Measurements from ENCODE around the gene ARFGAP2. TPM values are rescaled to one million over a fixed set of nuclear protein-coding genes. Genes with fewer than 3 reads are reported as not detected.

The ARFGAP2 gene
- polyA plus RNA-seq, 1 donor from 2014 or later, result 213 TPM

DNA sequence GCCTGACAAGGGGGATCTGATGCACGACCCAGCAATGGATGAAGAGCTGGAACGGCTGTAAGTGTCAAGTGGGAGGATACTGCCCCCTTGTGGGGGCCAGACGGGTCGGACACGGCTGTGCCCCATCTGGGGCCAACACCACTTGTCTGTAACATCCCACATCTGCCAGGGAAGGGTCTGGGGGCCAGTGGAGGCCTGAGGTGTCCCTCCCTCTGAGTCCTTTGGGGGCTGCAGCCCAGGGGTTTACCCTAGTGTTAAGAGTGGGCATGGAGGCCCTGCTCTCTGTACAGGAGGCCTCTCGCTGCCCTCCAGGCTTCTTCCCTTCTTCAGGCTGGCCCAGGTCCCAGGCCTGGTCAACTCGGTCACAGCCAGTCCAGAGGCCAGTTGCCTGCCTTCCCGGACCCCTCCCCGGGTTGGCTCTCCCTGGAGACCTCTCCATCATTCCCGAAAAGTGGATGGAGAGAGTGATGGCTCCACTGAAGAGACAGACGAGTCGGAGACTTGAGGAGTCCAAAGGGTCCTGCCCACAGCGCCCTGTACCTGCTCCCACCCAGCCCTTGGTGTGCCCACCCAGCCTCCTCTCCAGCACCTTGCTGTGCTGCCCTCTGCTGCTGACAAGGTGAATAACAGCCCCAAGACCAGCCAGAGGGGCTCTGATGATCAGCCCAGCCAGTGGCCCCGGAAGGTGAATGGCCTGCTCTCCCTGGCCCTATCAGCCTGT is 15.4 kb downstream of the ARFGAP2 start:
- no peaks in the 10 kb centered on the region for H3K27me3 ChIP-seq (ENCODE audit: insufficient read depth, low read depth, low read length)
- no peak overlapping the region for H3K4me2 ChIP-seq (ENCODE audit: low read length)
- no peaks in the 10 kb centered on the region for H3K9me3 ChIP-seq (ENCODE audit: low read length)
- H2AFZ ChIP-seq (ENCODE audit: low read depth, low read length), result no peak overlapping the region
- H3K9me2 ChIP-seq (ENCODE audit: insufficient read depth, low read length), result no peaks in the 10 kb centered on the region
- H3K36me3 ChIP-seq (ENCODE audit: insufficient read depth, low read length), result no peaks in the 10 kb centered on the region
- no peaks in the 10 kb centered on the region for H4K20me1 ChIP-seq (ENCODE audit: insufficient read depth)
- no peak overlapping the region for H3K27ac ChIP-seq (ENCODE audit: low read length)
- no peaks in the 10 kb centered on the region for H3F3A ChIP-seq (ENCODE audit: insufficient read depth, low read length, poor library complexity, severe bottlenecking)
- no peak overlapping the region for H3K9ac ChIP-seq (ENCODE audit: low read length)
- no peak overlapping the region for H3K4me3 ChIP-seq (ENCODE audit: low read length)
- peak; percentile 3 for TF ChIP-seq POLR2AphosphoS5 (IDR thresholded peaks at IDR 0.05)
- TF ChIP-seq, protein P1, sequence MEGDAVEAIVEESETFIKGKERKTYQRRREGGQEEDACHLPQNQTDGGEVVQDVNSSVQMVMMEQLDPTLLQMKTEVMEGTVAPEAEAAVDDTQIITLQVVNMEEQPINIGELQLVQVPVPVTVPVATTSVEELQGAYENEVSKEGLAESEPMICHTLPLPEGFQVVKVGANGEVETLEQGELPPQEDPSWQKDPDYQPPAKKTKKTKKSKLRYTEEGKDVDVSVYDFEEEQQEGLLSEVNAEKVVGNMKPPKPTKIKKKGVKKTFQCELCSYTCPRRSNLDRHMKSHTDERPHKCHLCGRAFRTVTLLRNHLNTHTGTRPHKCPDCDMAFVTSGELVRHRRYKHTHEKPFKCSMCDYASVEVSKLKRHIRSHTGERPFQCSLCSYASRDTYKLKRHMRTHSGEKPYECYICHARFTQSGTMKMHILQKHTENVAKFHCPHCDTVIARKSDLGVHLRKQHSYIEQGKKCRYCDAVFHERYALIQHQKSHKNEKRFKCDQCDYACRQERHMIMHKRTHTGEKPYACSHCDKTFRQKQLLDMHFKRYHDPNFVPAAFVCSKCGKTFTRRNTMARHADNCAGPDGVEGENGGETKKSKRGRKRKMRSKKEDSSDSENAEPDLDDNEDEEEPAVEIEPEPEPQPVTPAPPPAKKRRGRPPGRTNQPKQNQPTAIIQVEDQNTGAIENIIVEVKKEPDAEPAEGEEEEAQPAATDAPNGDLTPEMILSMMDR (IDR thresholded peaks at IDR 0.05; ENCODE audit: poor library complexity, severe bottlenecking), result peak; percentile 64
- TF ChIP-seq EP300 (conservative IDR thresholded peaks at IDR 0.05; ENCODE audit: poor library complexity, severe bottlenecking), result no peak
- no peak for TF ChIP-seq MXI1 (conservative IDR thresholded peaks at IDR 0.05; ENCODE audit: poor library complexity, severe bottlenecking)
- TF ChIP-seq RAD21 (conservative IDR thresholded peaks at IDR 0.05), result peak; percentile 36
- peak; percentile 46 for TF ChIP-seq SMC3 (conservative IDR thresholded peaks at IDR 0.05; ENCODE audit: poor library complexity)
- TF ChIP-seq EZH2 (IDR thresholded peaks at IDR 0.05; ENCODE audit: borderline replicate concordance, insufficient read depth, low read length, poor library complexity, severe bottlenecking), result no peak
- no peaks in the 10 kb centered on the region for H3K79me2 ChIP-seq (replicated peaks; ENCODE audit: insufficient read depth, low read length)

DNA sequence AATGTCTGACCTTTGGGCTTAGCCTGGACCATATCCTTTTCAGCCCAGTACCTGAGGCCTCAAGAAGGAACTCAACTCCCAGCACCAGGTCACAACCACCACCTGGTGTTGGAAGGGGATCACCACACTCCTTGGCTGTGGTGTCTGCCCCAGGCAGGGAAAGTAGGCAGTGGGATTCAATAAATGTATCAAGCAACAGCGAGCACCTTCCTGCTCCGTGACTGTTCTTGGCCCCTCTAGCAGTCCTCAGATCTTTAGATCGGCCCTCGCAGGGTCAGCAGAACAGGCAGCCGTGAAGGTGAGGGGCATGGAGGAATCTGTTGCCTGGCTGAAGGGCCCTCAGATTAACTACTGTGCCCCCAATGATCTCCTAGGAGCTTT is 15.9 kb downstream of the ARFGAP2 start:
- no peaks in the 10 kb centered on the region for H3K79me2 ChIP-seq (replicated peaks; ENCODE audit: insufficient read depth, low read length)
- no peak for TF ChIP-seq RAD21 (conservative IDR thresholded peaks at IDR 0.05)
- no peak for TF ChIP-seq TAF1 (IDR thresholded peaks at IDR 0.05; ENCODE audit: low read depth)
- no peaks in the 10 kb centered on the region for H3F3A ChIP-seq (ENCODE audit: insufficient read depth, low read length, poor library complexity, severe bottlenecking)
- no peak overlapping the region for H3K4me3 ChIP-seq (ENCODE audit: low read length)
- no peaks in the 10 kb centered on the region for H3K9me3 ChIP-seq (ENCODE audit: low read length)
- H2AFZ ChIP-seq (ENCODE audit: low read depth, low read length), result no peak overlapping the region
- no peaks in the 10 kb centered on the region for H4K20me1 ChIP-seq (ENCODE audit: insufficient read depth)
- no peak overlapping the region for H3K9ac ChIP-seq (ENCODE audit: low read length)
- no peaks in the 10 kb centered on the region for H3K36me3 ChIP-seq (ENCODE audit: insufficient read depth, low read length)
- H3K27ac ChIP-seq (ENCODE audit: low read length), result no peak overlapping the region
- H3K27me3 ChIP-seq (ENCODE audit: insufficient read depth, low read depth, low read length), result no peaks in the 10 kb centered on the region
- no peak overlapping the region for H3K4me2 ChIP-seq (ENCODE audit: low read length)
- no peaks in the 10 kb centered on the region for H3K9me2 ChIP-seq (ENCODE audit: insufficient read depth, low read length)

DNA sequence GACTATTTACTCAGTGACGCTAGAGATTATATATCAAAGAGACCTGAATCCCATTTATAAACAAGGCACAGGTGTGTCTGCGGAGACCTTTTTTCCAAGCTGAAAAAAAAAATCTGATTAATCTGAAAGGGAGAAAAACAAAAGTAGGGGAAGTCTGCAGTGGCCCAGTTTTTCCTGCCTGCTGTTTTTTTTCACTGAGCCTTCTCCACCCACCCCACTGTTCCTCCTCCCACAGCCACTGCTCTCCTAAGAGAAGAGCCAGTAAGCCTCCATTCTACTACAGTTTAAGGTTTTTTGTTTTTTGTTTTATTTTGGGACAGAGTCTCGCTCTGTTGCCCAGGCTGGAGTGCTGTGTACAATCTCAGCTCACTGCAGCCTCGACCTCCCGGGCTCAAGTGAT is 18.4 kb downstream of the ARFGAP2 start:
- Histone ChIP-seq H3K36me3 (ENCODE audit: insufficient read depth, low read length) (no peaks in the 10 kb centered on the region), H3K27ac (ENCODE audit: low read length) (no peak overlapping the region)

More for the DNA sequence above, 18.4 kb downstream of the ARFGAP2 start:
- no peak overlapping the region for H3K4me3 ChIP-seq (ENCODE audit: low read length)
- H2AFZ ChIP-seq (ENCODE audit: low read depth, low read length), result no peak overlapping the region
- no peaks in the 10 kb centered on the region for H3K9me2 ChIP-seq (ENCODE audit: insufficient read depth, low read length)
- no peaks in the 10 kb centered on the region for H3K27me3 ChIP-seq (ENCODE audit: insufficient read depth, low read depth, low read length)
- H3K9ac ChIP-seq (ENCODE audit: low read length), result no peak overlapping the region
- no peaks in the 10 kb centered on the region for H4K20me1 ChIP-seq (ENCODE audit: insufficient read depth)
- no peaks in the 10 kb centered on the region for H3F3A ChIP-seq (ENCODE audit: insufficient read depth, low read length, poor library complexity, severe bottlenecking)
- no peak overlapping the region for H3K4me2 ChIP-seq (ENCODE audit: low read length)
- TF ChIP-seq, protein P1 (IDR thresholded peaks at IDR 0.05; ENCODE audit: poor library complexity, severe bottlenecking), result no peak
- TF ChIP-seq TAF1 (IDR thresholded peaks at IDR 0.05; ENCODE audit: low read depth) (no peak), SMC3 (conservative IDR thresholded peaks at IDR 0.05; ENCODE audit: poor library complexity) (no peak), MXI1 (conservative IDR thresholded peaks at IDR 0.05; ENCODE audit: poor library complexity, severe bottlenecking) (no peak), RAD21 (conservative IDR thresholded peaks at IDR 0.05) (no peak), POLR2AphosphoS5 (IDR thresholded peaks at IDR 0.05) (no peak), EP300 (conservative IDR thresholded peaks at IDR 0.05; ENCODE audit: poor library complexity, severe bottlenecking) (no peak), EZH2 (IDR thresholded peaks at IDR 0.05; ENCODE audit: borderline replicate concordance, insufficient read depth, low read length, poor library complexity, severe bottlenecking) (no peak)
- TF ChIP-seq, protein P2, sequence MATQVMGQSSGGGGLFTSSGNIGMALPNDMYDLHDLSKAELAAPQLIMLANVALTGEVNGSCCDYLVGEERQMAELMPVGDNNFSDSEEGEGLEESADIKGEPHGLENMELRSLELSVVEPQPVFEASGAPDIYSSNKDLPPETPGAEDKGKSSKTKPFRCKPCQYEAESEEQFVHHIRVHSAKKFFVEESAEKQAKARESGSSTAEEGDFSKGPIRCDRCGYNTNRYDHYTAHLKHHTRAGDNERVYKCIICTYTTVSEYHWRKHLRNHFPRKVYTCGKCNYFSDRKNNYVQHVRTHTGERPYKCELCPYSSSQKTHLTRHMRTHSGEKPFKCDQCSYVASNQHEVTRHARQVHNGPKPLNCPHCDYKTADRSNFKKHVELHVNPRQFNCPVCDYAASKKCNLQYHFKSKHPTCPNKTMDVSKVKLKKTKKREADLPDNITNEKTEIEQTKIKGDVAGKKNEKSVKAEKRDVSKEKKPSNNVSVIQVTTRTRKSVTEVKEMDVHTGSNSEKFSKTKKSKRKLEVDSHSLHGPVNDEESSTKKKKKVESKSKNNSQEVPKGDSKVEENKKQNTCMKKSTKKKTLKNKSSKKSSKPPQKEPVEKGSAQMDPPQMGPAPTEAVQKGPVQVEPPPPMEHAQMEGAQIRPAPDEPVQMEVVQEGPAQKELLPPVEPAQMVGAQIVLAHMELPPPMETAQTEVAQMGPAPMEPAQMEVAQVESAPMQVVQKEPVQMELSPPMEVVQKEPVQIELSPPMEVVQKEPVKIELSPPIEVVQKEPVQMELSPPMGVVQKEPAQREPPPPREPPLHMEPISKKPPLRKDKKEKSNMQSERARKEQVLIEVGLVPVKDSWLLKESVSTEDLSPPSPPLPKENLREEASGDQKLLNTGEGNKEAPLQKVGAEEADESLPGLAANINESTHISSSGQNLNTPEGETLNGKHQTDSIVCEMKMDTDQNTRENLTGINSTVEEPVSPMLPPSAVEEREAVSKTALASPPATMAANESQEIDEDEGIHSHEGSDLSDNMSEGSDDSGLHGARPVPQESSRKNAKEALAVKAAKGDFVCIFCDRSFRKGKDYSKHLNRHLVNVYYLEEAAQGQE (IDR thresholded peaks at IDR 0.05; ENCODE audit: borderline replicate concordance), result no peak
- H3K79me2 ChIP-seq (replicated peaks; ENCODE audit: insufficient read depth, low read length), result no peaks in the 10 kb centered on the region
- H3K9me3 ChIP-seq (ENCODE audit: low read length), result no peaks in the 10 kb centered on the region
